A549 (cell line): ENCODE results near the gene GPM6B.

Experiments
- RAD21 ChIP-seq, 2 experiments: fragments of >200 bp in 1 of 2; sonication (Bioruptor Twin) in 1 of 2; formaldehyde crosslinking in 1 of 2; IDR thresholded peaks in 1 of 2; conservative IDR thresholded peaks in 1 of 2; 2 replicates in 1 of 2; 3 replicates in 1 of 2; pipeline ENCODE4 v1.6.1; 2012 to 2018; ENCODE audit warnings: inconsistent platforms in 1 of 2
- USF2 ChIP-seq: fragments of 450-650 bp; IDR thresholded peaks from 2 replicates; pipeline ENCODE4 v1.6.1; 2014; ENCODE audit warnings: antibody characterized with exemption
- TF ChIP-seq, protein P1 (sequence below): fragments of >200 bp; sonication (Bioruptor Twin); formaldehyde crosslinking; IDR thresholded peaks from 3 replicates; pipeline ENCODE4 v1.6.1; 2016

DNA sequence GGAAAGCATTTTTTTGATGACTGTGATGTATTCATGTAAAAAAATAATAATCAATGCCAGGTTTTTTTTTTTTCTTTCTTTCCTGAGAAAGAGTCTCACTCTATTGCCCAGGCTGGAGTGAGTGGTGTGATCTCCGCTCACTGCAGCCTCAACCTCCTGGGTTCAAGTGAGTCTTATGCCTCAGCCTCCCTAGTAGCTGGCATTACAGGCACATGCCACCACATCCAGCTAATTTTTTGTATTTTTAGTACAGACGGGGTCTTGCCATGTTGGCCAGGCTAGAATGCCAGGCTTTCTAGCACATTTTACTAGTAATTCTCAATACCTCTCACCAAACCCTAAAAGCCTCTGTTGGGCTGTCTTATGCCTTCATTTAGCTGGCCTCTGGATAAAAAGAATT is 25.7 kb downstream of the GPM6B start:
- no peak for TF ChIP-seq USF2
- no peak for TF ChIP-seq RAD21 (conservative IDR thresholded peaks at IDR 0.05 in 1 of 2, IDR thresholded peaks at IDR 0.05 in 1 of 2)
- TF ChIP-seq, protein P1, sequence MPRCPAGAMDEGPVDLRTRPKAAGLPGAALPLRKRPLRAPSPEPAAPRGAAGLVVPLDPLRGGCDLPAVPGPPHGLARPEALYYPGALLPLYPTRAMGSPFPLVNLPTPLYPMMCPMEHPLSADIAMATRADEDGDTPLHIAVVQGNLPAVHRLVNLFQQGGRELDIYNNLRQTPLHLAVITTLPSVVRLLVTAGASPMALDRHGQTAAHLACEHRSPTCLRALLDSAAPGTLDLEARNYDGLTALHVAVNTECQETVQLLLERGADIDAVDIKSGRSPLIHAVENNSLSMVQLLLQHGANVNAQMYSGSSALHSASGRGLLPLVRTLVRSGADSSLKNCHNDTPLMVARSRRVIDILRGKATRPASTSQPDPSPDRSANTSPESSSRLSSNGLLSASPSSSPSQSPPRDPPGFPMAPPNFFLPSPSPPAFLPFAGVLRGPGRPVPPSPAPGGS, result no peak
